Measurements from ENCODE around the gene OSBPL10.

DNA sequence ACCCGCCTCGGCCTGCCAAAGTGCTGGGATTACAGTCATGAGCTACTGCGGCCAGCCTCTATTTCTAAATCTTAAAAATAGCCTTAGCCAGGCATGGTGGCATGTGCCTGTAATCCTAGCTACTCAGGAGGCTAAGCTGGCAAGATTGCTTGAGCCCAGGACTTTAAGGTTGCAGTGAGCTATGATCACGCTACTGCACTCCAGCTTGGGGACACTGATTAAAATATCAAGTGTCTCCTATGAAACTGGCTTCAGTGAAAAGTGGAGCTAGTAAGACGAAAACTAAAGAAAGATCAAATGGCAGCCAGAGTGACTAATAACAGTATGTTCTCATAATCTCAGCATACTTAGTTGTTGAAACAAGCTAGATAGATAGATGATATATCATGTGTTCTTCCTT lies 335.8 kb downstream of the OSBPL10 start:
- TF ChIP-seq, protein P1, sequence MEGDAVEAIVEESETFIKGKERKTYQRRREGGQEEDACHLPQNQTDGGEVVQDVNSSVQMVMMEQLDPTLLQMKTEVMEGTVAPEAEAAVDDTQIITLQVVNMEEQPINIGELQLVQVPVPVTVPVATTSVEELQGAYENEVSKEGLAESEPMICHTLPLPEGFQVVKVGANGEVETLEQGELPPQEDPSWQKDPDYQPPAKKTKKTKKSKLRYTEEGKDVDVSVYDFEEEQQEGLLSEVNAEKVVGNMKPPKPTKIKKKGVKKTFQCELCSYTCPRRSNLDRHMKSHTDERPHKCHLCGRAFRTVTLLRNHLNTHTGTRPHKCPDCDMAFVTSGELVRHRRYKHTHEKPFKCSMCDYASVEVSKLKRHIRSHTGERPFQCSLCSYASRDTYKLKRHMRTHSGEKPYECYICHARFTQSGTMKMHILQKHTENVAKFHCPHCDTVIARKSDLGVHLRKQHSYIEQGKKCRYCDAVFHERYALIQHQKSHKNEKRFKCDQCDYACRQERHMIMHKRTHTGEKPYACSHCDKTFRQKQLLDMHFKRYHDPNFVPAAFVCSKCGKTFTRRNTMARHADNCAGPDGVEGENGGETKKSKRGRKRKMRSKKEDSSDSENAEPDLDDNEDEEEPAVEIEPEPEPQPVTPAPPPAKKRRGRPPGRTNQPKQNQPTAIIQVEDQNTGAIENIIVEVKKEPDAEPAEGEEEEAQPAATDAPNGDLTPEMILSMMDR (conservative IDR thresholded peaks at IDR 0.05; ENCODE audit: low read depth, low read length), result no peak
- no peak for TF ChIP-seq MXI1 (IDR thresholded peaks at IDR 0.05; ENCODE audit: borderline replicate concordance, low read depth, low read length)
- TF ChIP-seq MAFK (IDR thresholded peaks at IDR 0.05; ENCODE audit: low read depth, low read length), result no peak
- TF ChIP-seq RAD21 (IDR thresholded peaks at IDR 0.05; ENCODE audit: low read length), result no peak
- TF ChIP-seq FOS (IDR thresholded peaks at IDR 0.05; ENCODE audit: low read depth, low read length), result no peak
- no peak for TF ChIP-seq POLR2A (IDR thresholded peaks at IDR 0.05; ENCODE audit: low read depth, low read length)
- no peak for TF ChIP-seq CHD1 (IDR thresholded peaks at IDR 0.05; ENCODE audit: low read depth, low read length)
- TF ChIP-seq, protein P2, sequence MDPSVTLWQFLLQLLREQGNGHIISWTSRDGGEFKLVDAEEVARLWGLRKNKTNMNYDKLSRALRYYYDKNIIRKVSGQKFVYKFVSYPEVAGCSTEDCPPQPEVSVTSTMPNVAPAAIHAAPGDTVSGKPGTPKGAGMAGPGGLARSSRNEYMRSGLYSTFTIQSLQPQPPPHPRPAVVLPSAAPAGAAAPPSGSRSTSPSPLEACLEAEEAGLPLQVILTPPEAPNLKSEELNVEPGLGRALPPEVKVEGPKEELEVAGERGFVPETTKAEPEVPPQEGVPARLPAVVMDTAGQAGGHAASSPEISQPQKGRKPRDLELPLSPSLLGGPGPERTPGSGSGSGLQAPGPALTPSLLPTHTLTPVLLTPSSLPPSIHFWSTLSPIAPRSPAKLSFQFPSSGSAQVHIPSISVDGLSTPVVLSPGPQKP (IDR thresholded peaks at IDR 0.05; ENCODE audit: borderline replicate concordance, low read depth, low read length), result no peak
- no peak for TF ChIP-seq RCOR1 (IDR thresholded peaks at IDR 0.05; ENCODE audit: insufficient replicate concordance, low read length)
